Tongue (tissue), 2 donors: ENCODE measurements around the gene PDLIM7. TPM values are rescaled to one million over a fixed set of nuclear protein-coding genes. Genes with fewer than 3 reads are reported as not detected.

ENCODE experiments used
- DNase-seq: peaks from one replicate; pipeline ENCODE4 v3.0.0-alpha.2; 2015
- total RNA-seq: library from RNA; depleted of rRNA; stranded (reverse); fragments of >200 nt; gene quantifications from one replicate; pipeline ENCODE4 v1.2.3, GENCODE V29; 2014

The PDLIM7 gene
- total RNA-seq, 1 donor from 2014 or later, result 83.0 TPM

DNA sequence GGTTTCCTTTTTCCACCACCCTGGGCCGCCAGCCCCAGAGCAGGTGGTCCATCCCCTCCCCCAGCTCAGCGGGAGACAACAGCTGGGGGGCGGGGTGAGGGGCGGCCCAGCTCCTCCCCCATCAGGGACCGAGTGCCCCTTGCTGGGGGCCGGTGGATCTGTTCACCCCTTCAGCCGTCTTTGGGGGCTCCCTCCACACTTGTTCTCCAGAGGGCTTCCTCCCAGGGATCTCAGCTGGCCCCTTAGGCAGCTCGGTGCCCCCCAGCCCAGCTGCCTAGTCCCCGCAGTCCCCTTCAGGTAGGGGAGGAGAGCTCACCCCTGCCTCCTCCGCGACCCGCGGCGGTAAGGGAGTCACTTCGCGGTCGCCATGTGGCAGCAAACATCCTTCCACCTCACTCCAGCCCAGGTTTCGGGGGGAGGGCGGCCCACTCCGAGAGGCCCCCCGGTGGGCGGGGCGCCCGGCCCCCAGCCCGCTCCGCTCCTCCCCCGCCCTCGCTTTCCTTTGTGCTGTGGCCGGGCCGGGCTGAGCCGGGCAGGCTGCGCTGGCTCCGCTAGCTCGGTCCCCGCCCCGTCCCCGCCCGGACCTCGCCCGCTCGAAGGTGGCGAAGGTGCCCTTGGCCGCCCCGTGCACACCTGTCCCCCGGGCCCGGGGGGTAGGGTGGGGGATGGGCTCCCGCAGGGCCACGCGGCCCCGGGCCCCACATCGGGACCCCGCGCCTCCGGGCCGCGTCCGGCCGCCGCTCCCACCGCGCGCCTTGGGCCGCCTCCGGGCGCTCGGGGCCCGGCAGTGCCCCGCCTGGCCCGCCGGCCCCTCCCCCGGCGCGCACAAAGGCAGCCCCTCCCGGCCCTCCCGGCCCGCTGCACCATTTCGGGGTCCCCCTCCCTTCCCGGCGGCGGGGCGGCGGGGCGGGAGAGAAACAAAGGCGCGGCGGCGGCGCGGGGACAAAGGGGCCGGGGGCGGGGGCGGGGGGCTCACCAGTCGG lies 24.7 kb downstream of the PDLIM7 start:
- DNase-seq, result peak; percentile 82

DNA sequence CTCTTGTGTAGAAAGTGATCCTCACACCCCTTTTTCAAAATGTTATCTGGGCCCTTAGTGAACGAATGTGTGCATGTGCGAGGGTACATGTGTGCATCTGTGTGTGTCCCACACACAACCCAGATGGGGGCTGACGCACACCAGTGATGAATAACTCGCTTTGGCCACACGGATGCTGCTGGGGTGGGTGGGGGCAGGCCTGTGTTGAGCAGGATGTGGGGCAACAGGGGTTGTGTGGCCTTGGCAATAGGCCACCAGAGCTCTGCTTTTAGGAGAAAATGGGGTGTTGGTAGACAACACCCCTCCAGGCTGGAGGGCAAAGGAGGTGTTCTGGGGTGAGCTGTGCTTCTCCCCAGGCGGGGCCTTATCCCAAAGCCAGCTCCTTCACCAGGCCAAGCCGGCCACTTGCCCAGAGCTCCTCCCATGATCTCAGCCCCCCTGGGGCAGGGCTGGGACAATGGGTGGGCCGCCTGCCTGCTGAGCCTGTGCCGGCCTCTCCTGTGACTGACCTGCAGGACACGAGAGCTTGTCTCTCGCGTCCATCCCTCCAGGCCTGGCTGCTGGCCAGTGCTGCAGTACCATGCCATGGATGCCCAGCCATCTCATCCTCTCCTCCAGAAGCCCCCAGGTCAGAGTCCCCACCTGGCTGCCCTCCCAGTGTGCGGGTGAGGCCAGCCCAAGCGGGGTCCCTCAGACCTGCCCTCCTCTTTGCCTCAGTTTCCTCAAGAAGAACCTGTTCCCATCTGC lies 25.6 kb downstream of the PDLIM7 start:
- DNase-seq, result no peak

DNA sequence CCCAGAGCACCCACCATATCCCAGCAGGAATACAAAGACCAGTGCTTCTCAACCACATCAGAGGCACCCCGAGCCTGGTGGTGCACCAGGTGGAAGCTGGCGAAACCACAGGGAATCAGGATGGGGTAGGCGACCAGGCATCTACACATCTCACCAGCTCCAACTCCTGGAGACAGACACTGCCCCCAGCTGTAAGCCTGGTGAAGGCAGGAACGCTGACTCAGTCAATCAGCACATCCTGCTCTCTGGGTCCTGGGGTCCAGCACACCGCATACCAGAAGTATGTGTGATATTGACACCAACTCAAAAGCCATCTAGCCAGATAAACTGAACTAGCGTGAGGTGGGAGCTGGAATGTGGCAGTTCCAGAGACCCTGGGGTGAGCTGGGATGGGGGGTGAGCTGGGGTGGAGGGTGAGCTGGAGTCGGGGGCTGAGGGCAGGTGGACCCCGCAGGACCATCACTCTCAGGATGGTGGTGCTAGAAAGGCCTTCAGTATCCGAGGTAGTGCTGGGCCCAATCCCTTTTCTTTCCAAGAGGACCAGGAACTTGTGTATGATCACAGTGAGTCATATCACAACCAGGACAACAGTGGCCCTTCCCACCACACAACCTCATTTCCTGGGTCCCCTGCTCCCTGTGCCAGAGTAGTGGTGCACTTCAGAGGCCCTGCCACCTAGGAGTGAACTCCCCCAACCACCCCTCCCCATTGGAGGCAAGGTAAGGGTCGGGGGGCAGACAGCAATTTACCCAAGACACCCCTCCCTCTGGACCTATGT lies 26.5 kb downstream of the PDLIM7 start:
- DNase-seq, result no peak

DNA sequence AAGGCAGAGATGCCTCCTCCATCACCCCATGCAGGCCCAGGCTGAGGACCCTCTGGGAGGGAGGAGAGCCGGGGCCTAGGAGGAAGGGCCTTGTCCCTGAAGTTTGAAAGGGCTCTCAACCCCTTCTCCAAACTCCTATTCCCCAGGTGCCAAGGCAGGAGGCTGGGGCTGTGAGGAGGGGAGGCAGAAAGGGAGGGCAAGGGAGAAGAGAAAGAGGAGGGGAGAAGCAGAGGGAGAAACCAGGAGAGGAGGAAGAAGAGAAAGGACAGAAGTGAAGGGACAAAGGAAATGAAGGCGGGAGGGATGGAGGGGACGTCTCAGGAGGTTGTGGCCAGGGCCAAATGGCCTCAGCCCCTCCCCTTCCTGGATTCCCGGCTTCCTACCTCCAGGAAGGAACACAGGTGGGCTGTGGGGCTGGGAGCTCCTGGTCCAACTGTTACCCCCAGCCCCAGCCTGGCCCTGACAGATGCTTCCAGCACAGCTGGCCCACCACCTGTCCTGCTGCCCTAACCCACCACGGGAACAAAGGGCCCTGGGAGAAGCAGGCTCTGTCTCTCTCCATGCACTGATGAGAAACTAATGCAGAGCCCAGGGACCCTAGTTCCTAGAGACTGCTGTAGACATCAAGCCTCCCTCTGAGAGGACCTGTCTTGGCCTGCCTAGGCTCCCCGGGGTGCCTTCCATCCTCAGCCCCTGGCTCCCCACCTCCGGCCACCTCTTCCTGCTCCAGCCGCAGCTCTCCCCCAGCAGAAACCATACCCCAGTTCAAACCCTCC lies 27.5 kb downstream of the PDLIM7 start:
- DNase-seq, result no peak

DNA sequence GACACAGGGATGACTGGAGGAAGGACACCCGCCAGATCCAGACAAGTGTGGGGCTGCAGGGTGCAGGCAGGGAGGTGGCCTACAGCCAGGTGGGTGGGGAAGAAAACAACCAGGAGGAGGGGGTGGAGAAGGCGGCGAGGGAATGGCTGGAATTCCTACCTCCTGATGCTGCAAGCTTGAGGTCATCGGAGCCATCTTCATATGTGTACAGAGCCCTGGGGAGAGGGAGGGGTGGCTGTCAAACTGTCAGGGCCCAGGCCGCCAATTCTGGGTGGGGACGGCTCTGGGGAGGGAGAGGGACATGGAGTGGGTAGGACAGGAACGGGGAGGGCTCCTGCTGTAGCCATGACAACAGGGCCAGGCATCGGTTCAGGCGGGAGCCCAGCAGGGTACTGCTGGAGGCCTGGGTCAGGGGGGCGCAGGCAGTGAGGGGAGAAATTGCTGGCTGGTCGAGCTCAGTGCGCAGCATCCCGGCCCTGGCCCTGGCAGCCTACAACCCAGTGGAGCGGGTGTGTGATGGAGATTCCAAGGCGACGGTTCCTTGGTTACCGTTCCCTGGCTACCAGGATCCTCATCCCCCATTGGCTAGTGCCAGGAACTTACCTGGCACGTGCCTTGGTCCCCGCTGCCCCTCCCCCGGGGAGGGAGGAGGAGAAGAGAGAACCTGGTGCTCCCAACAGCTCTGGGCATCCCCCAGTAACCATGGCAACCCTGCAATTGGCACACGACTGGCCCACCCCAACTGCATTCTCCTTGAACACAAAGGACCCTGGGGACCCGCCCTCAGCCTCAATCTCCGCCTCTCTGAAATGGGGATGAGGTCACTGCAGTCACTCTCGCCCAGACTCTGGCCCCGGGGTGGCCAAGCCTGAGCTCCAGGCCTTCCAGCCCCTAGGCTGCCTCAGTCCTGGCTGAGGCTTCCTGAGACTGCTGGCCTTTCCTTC lies 28.4 kb downstream of the PDLIM7 start:
- DNase-seq, result no peak

DNA sequence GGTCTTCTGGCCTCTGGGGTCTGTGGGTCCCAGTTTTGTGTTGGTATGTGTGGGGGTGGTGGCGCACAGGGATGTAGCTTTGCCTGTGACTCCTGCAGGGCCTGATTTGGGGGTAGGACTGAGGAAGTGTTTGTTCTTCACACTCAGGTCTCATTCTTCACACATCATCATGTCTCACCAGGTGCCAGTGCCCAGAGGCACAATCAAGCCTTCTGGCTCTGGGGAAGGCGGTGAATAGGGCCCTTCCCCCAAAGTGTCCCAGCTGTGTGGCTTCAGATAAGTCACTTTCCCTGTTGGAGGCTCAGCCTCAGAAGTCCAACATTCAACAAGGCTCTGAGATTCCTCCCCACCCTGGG lies 29.1 kb downstream of the PDLIM7 start:
- no peak for DNase-seq

DNA sequence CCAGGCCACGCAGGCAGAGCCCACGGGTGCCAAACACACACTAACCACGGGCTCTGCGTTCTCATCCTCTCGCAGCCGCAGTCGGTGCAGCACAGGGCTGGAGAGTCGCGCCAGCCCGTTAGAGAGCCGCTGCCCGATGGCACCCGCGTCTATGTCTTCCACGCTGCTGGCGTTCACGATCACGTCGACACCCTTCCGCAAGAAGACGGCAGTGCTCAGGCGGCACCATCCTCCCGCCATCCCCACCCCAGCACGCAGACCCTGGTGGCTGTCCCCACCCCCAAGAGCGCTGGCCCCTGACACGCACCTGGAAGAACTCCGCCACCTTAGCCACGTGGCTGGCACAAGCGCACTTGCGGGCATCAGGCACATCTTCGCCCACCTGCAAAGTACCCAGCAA lies 30.0 kb downstream of the PDLIM7 start:
- no peak for DNase-seq

DNA sequence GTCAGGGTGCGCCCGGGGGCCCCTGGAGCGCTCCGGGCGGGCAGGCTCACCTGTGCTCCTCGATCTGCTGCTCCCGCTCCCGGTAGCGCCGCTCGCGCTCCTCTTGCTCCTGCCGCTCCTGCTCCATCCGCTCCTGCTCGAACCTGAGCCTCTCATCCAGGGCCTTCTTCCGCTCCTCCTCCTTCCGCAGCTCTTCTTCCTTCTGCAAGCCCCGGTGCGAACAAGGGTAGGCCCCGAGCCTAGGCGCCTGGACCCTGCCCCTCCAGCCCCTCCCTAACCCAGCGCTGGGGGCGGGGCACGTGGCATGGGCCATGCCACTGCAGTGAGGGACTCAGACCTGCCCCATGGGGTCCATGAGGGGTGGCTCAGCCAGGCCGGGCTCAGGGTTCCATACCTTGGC lies 30.5 kb downstream of the PDLIM7 start:
- DNase-seq, result no peak

DNA sequence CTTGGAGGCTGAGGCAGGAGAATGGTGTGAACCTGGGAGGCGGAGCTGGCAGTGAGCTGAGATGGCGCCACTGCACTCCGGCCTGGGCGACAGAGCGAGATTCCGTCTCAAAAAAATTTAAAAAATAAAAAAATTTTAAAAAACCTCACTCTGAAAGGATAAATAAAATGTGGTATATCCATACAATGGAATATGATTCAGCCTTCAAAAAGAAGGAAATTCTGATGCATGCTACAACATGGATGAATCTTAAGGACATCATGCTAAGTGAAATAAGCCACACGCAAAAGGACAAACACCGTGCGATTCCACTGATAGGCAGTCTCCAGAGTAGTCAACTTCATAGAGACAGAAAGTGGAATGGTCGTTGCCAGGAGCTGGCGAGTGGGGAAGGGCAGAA lies 32.4 kb downstream of the PDLIM7 start:
- DNase-seq, result no peak

DNA sequence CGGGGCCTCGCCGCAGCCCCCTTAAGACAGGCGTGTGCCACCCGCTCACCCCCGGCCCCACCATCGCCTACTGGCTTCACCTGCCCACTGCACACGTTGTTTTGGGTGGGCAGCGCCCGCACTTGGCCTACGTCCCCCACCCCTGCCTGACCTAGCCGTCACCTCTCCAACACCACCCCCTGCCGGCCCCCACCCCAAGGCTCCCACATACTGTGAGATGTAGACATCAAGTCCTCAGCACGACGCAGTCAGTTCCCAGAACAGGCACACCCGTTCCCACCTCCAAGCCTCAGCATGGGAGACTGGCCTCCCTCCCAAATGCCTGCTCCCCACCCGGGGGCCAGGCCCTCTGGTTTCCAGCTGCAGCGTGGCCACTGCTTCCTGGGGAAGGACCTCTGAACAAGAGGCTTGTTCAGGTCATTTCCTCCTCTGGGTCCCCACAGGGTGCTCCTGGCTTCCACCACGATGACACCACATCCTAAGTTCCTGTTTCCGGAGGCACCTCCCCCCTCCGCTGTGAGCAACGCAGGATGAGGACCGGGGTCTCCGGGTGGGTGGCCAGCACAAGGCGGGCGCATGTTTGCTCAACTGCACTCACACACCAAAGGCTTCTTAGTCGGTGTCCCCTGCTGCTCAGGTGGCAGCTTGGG lies 35.3 kb downstream of the PDLIM7 start:
- no peak for DNase-seq

DNA sequence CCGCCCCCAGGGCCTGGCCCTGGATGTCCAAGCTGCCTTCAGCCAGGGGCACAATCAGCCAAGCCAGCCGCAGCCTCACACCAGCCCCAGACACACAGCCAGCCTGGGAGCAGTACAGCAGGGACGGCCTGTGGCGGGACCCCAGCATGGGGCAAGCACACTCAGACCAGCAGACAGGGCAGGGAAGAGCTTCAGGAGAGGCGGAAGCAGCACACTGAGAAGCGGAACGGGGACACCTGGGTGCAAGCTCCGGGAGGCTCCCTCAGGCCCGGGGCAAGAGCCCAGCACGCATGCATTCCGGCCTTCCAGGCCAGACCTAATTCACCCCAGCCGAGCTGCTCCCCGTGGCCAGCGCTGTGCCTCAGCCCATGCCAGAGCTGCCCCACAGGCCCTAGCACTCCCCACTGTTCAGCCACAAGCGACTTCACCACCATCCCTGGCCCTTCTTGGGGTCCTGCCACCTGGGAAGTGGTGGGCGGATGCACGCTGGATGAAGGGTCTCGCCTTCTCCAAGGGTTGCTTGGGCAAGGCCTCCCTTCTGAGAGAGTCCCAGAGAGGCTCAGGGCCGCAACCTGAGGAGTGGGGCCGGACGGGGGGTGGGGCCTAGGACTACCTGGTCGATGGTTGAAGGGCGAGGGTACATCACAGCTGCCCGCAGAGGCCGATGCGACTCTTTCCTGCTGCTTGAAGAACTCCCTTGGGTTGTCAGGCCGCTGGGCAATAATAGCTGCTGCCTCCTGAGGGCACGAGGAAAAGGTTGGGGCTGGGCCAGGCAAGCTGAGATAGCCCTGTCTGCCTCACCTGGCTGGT lies 37.4 kb downstream of the PDLIM7 start:
- no peak for DNase-seq

DNA sequence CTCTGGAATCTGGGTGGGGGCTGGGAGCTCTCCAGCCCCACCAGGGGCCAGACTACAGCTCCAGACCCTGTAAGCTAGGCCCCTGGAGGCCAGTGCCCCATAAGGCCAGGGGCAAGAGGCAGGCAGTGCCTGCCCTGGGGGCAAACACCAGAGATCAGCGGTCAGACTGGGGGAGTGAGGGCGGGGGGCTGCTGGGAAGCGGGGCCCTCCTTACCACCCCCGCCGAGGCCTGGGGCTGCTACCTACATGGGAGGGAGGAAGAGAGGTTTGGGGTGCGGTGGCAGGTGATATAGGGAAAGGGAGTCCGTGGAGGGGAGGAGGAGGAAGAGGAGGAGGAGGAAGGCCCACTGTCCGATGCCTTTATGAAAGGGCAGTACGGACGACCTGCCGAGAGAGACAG lies 38.0 kb downstream of the PDLIM7 start:
- DNase-seq, result no peak

DNA sequence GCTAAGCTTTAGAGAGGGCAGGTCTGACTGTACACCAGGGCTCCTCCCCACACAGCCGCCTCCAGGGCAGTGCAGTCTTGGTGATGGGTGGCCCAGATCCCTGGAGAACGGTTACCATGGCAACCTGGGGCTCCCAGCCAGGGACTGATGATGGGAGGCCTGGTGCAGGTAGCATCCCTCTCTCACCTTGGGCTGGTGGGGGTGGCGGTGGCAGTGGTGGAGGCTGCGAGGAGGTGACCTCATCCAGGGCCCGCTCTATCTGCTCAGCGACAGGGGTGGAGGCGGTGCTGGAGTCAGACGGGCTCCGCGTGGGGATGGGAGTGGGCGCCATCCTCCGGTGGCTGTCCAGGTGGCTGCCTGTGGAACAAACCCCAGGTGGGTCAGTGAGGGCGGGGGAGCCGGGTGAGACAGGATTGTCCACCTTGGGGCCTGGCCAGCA lies 38.5 kb downstream of the PDLIM7 start:
- peak; percentile 28 for DNase-seq

DNA sequence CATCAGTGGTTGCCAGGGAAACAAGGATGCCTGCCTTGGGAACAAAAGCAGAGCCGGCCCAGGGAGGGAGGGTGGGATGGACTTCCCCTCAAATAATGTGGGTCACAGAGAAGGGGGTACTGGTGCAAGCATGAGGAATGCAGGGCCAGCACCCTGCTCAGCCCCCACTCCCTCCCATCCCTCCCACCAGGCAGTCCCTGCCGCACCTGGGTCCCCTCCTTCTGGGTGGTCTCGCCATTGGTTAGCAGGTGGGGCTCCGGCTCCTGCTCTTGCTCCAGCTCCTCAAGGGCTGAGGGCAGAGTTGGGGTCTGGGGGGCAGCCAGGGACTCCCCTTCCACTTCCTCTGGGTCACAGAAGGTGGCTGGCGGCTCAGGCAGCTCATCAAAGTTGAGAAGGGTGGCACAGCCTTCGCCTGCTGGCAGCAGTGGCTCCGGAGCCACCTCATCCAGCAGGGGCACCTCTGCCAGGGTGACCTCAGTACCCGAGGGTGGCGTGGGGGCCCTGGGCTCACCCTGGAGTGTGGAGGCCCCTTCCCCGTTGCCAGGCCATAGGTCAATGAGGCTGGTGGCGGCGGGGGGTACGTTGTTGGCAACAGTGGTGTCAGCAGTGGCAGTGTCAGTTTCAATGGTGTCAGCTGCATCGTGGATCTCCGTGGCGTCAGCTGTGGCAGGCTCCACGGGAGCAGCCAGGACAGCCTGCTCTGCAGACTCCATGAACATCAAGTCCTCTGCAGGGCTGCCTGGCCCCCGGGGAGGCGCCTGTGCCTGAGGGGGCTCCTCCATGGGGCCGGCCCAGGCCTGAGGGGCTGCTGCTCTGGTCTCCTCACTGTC lies 39.3 kb downstream of the PDLIM7 start:
- DNase-seq, result no peak

DNA sequence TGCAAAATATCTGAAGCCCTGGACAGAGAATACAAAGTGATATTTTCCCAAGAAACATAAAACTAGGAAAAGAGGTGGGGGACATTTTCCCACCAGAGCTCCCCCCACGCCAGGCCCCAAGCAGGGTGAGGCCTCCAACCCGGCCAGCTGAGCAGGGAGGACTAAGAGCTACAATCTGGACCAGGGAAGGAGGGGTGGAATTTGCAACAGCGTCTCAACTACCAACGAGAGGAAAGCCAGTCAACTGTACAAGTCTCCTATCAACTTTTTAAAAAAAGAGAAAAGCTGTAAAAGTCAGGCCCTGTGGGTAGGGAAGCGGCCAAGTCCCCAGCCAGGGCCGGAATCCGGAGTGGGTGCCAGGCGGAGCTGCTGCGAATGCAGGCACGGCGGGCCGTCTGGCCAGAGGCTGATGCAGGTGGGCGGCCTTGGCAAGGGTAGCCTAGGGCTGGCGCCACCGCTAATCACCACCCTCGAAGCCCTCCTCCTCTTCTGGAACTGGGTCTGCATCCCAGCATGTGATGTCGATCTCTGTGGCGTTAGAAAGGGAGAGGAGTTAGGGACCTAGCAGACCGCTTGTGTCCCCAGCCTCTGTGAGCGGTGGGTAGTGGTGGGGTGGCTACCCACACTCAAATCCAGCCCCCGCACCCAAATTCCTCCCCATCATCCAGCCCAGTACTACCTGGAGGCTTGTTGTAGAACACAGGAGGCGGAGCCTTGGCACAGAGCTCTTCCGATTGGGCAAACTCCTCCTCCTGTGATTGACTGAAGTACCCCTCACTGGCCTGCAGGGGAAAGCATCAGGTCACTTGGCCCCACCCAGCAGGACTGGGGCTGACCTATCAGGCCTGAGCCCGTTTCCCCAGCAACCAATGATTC lies 40.2 kb downstream of the PDLIM7 start:
- peak; percentile 91 for DNase-seq

DNA sequence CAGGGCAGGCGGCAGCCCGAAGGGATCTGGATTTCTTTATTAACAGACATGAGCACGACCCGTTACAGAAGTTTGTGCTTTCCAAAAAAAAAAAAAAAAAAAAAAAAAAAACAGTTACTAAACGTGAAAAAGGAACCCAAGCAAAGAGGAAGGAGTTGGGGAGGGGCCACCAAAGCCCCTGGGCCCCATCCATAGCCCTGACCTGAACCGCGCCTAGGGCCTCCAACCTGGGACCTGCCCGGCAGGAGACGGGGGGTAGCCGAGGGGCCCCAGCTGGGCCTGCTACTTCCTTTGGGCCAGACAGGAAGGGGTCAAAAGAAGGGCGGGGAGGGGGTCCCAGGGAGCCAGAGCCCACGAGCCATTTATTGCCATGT lies 40.8 kb downstream of the PDLIM7 start:
- DNase-seq, result no peak
